Body of pancreas (tissue), 4 donors: ENCODE results near the gene MGAT5.

Experiments used
- CTCF ChIP-seq, 7 experiments: fragments of 450-650 bp in 4 of 7; fragments of 200-600 bp in 3 of 7; sonication (generic) in 3 of 7; IDR thresholded peaks; one replicate each; pipeline ENCODE4 v1.5.1; 2016 to 2019; ENCODE audit warnings: antibody characterized with exemption in 7 of 7
- POLR2A ChIP-seq, 3 donors: fragments of 450-650 bp; IDR thresholded peaks; one replicate each; pipeline ENCODE4 v1.6.1; 2016; ENCODE audit warnings: antibody characterized with exemption in 3 of 3, mild to moderate bottlenecking in 2 of 3

DNA sequence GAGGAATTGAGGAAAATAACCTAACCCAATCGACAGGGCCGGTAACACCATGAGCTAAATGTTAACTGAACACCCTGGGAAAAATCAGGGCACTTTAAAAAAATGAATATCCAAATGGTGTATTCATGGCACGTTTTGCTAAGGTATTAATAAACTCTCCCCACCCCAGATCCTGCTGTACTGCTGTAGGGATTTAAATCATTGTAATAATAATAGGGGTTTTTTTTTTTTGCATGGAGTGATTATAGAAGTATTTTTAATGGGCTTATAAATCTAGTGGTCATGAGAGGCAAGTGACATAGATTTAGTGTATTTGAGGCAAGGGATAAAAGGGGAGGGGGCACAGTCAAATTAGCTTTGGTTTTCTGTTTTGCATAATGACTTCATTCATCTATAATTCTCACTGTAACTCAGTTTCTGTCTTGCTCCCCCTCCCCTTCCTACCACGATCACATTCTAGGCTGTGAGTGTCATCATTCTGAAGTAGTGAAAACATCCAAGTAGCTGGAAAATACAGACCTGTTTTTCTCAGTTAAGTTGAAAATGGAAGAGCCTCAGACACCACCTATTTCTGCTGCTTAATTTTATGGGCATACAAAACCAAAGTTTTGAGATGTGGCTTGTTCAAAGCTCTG lies 18.2 kb upstream of the MGAT5 start:
- TF ChIP-seq CTCF (IDR thresholded peaks at IDR 0.05), result no peak
- no peak for TF ChIP-seq POLR2A (IDR thresholded peaks at IDR 0.05)
